Stimulated activated CD4-positive, alpha-beta T cell treated with anti-CD3 and anti-CD28 coated beads, Interleukin-1b, Interleukin-23, amount 100 ng/mL, for 4 hours (primary cell): ENCODE results near the gene TNFRSF21.
A peak's percentile ranks its signal among the peaks of the same experiment; 100 is the strongest.
"Not testable (repeated sequence)": the region's sequence is repeated elsewhere in the genome, so short reads cannot be mapped to it uniquely, and the experiment has no call there.

Experiments
- DNase-seq, 2 donors: peaks; one replicate each; pipeline ENCODE4 v3.0.0-alpha.2; 2020; ENCODE audit warnings: low read depth in 2 of 2

TNFRSF21 gene, protein sequence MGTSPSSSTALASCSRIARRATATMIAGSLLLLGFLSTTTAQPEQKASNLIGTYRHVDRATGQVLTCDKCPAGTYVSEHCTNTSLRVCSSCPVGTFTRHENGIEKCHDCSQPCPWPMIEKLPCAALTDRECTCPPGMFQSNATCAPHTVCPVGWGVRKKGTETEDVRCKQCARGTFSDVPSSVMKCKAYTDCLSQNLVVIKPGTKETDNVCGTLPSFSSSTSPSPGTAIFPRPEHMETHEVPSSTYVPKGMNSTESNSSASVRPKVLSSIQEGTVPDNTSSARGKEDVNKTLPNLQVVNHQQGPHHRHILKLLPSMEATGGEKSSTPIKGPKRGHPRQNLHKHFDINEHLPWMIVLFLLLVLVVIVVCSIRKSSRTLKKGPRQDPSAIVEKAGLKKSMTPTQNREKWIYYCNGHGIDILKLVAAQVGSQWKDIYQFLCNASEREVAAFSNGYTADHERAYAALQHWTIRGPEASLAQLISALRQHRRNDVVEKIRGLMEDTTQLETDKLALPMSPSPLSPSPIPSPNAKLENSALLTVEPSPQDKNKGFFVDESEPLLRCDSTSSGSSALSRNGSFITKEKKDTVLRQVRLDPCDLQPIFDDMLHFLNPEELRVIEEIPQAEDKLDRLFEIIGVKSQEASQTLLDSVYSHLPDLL

DNA sequence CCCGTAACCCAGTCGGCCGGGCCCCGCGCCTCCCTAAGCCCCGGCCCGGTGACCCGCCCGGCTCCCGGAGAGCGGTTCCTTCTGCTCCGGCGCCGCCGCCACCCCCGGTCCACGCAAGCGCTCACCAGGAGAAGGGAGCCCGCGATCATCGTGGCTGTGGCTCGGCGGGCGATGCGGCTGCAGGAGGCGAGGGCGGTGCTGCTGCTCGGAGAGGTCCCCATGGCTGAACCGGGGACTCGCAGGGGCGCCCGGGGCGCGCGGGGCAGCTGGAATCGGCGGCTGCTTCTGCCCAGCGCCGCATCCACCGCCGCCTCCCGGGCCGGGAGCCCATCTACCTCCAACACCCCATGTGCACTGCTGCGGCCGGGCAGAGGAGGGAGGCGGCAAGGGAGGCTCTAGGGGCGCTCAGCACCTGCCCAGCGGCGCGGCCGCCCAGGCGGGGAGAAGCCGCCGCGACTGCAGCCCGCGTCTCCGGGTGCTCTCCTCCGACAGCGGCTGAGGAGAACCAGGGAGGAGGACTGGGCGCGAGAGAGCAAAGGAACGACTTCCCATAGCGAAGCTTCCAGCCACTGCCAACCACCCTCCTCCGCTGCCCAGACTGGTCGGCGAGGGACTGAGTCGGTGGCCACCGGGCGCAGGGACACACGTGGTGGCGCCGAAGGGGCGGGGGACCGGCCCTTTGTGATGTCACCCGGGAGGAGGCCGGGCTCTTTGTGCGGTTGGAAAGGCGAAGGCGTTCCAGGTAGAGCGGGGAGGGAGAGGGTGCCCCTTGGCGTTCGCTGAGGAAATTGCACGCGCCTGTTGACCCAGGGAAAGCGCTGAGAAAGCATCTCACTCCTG, at the start of gene TNFRSF21:
TSS of gene TNFRSF21 (minus strand) at position 615 of the 840 bp plus-strand sequence. CDS start at position 221, 394 bp downstream.
- peak; percentile 64 to 72 for DNase-seq

DNA sequence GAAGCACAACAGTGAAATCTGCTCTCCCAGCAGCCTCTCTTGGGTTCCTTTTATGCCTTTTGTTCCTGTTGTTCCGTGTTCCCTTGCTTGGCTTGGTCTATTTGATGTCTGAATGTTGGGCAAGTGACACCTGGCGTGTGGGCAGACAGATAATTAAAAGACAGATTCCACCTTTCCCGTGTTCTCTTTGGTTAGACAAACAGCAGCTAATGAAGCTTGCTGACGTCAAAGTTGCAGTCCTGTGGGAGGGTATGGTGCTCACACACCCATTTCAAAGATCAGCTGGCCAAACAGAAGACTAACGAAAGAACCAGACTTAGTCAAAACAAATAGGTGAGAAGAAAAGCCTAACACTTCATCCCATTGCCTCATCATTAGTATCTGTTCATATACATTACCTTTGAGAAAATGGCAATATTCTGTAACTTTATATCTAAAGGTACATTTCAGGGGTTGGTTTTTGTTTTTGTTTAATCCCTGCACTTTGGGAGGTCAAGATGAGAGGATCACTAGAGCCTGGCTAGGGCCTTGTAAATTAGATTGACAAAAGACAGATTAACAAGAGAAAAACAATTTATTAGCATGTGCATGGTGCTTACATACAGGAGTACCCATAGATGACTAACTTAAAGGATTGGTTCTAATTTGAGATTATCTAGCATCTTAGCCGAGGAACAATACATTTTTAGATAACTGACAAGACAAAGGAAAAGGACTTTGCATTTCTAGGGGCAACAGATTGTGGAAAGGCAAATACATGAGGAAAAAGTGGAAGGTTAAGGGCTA, 48.9 kb upstream of the TNFRSF21 start:
- no peak for DNase-seq

DNA sequence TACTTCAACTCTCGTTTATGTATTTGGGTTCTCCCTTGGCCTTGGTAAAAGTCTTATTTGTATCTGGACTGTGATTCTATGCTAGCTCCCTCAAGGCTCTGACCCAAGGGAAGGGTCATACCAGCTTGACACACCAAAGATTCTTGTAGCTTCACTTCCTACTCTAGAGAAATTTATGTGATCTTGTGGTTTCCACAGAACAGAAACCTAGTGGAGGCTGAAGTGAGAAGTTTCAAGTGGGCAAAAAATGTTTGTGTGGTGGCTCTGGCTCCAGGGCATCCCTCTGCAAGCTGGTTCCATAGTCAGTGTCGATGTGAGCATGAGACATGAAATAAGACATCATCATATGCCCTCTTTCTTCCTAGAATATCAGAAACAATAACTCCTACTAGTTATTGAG, 48.1 kb upstream of the TNFRSF21 start:
- no peak for DNase-seq

DNA sequence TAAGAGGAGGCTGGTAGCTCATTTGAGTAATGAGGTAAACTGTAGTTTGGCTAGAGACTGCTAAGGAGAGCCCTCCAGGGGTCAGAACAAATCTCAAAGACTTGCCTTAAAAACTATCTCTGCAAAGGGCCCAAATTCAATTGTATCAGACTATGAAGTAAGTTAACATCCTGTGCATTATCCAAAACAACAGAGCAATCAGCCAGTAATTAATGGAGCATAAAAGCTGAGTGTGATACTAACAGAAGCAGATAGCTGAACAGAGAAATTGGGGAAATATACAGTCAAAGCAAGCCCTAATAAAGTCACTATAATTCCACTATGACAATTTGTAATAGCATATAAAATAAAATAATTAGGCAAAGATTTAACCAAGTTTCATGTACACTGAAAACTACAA, 45.8 kb upstream of the TNFRSF21 start:
- DNase-seq: no peak

DNA sequence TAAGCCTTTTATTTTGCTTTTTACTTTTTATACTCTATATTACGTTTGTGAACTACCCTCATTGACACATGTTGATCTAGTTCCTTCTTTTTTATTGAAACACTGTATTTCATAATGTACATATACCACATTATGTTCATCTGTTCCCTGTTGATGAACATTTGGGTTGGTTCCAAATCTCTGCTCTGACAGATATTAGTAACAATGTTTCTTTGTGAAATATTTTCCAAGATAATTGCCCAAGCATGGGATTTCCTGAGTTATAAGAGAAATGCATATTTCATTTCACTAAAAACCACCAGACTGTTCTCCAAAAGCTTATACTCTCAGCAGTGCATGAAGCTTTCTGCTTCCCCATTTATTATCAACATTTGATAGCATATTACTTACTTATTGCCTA, 44.2 kb upstream of the TNFRSF21 start:
- DNase-seq: no peak

DNA sequence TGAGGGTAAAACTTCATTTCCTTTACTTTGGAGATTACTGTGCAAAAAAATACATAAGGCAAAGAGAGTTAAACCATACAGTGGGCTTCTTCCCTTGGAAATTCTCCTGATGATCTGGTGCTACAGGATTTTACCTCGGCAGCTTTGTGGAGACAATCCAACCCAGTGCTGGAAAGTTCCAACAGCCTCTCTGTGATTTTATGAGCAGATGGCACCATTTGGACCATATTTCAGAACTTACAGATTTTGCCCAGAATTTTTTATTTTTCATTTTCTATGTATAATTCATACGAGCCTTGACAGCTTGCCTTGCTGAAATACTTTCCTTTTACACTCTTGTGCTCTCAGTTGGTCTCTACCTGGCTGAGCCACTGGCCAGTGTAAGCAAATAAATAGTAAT, 43.3 kb upstream of the TNFRSF21 start:
- DNase-seq: no peak

DNA sequence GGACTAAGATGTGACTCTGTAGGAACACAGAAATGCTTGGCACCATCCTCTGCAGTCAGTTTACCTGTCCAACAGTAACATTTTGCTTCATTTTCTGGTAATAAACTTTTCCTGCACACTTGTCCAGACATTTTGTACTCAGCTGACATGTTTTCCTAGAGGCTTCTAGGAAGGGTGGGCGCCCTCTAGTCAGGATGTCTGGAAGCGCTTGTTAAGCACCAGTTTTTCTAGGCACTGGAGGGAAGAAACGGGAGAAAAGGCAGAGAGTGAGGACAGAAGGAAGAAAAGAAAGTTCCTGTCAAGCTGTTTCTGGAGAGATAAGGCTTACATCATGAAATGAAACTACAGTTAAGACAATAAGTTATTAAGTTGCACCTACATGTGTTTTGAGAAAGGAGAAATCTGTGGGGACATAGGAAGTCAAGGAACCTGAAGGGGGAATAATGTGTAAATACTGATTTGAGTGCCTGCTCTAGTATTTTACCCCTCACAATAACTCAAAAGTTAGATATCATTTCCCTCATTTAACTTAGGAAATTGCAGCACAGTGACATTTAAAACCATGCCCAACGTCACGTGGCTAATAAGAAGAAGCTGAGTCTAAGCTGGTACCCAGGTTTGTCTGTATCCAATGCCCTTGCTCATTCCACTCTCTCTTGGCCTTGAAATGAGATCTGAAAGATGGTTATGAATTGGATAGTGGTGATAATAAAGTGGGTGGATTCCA, 42.7 kb upstream of the TNFRSF21 start:
- no peak for DNase-seq

DNA sequence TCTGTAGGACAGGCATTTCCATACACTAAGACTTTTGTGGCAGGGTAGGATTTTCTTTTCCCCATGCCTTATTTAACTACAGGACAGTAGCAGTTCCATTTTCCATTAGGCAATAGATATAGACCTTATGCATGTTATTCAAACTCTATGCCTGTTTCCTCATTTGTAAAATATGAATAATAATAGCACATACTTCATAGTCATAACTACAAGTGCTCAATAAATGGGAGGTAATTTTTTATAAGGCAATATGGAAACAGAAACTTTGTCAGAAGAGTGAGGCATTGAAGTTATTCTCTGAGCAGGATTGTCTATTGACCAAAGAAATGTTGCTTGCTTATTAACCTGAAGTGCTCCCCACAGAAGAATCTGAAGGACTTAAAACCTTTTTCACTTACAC, 41.9 kb upstream of the TNFRSF21 start:
- no peak for DNase-seq

DNA sequence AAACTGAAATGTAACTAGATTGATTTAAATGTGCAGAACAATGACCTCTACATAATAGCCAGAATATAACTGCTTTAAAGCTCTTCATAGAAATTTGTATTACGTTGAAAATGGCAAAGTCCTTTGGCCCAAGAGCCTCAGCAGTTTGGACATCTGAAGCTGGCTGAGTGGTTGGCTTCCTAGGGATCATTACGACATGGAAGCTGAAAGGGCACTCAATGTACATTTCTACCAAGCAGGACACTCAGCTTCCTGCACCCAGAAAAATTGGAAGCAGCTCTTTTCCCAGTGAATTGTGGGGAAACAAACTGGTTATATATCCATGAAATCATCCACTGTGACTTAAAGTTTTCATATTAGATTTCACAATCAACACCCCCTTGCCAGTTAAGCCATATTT, 40.2 kb upstream of the TNFRSF21 start:
- DNase-seq: no peak

DNA sequence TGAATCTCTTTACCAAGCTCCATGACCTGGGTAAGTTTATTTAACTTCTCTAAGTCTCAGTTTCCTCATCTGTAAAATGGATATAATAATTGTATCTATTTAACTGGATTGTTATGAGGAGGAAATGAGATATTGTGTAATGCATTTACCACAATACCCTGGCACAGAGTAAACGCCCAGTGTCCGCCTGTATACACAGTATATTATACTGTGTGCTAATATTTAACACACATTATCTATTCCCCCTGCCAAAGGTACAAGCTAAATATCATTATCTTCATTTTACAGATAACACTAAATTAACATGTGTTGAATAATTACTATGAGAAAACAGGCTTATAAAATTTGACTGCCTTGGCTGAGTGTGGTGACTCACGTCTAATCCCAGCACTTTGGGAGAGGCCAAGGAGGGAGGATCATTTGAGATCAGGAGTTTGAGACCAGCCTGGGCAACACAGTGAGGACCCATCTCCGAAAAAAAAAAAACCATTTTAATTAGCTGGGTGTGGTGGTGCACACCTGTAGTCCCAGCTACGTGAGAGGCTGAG, 38.7 kb upstream of the TNFRSF21 start:
- no peak for DNase-seq

DNA sequence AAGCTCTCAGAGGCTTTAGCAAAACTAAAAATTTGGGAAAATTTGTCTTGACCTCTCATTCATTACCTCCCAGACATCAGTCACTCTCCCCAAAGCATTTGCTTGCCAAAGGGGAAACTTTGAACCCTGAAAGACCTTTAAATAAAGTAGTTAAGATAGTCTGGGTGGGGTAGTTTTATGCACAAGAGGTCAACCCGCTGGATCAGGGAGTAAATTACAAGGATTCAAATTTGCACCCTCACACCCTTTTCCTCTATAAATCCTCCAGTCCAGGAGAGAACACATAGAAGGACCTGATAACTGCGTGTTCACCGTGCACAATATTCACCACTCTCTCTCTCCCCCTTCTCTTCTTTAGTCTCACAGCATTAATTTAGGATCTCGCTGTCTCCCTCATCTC, 36.1 kb upstream of the TNFRSF21 start:
- DNase-seq: no peak

DNA sequence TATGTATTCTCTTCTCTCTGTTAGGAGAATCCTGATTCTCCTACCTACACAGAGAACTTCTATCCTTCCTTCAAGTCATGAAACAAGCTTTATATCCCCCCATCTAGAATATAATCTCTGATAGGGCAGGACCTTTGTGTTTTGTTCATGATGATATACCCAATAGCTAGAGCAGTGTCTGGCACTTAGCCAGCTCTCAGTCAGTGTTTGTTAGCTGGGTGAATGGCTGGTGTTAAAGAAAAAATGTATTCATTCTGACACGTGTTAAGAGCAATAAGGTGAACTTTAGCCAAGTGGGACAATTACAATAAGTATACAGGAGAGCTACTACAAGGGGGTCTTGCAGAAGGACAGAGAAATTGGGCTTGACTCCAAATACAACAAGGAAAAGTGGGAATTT, 34.3 kb upstream of the TNFRSF21 start:
- DNase-seq: no peak

DNA sequence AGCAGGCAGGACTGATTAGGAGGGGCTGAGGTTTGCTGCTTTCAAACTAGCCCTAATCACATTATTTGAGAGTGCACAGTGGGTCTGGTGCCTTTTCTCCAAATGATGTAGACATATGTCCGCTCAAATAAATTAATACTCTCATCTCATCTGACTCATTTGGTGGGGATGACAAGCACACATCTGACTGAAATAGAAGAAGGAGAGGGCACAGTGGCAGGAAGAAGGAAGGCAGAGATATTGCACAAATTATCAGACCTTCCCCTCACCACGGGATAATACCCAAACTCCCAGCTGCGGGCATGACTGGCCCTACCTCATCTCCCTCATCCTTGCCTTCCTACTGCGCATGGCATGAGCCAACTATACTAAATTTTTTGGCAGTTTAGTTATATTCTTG, 33.9 kb upstream of the TNFRSF21 start:
- no peak for DNase-seq

DNA sequence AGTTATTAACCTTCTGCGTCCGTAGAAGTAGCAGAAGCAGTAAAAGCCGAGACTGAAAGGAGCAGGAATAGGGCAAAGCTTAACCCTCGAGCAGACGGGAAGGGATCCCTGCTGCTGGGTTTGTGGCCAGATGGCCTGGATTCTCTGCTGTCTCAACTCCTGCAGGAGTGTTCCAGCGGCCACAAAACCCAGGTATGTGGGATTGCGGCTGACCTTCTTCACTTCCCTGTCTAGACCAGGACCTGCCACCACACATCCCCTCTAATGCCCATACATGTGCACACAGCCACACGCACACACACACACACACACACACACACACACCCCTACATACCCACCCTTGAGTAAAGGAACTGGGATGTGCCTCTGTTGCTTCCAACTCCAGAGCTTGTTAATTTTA, 33.1 kb upstream of the TNFRSF21 start:
- no peak for DNase-seq

DNA sequence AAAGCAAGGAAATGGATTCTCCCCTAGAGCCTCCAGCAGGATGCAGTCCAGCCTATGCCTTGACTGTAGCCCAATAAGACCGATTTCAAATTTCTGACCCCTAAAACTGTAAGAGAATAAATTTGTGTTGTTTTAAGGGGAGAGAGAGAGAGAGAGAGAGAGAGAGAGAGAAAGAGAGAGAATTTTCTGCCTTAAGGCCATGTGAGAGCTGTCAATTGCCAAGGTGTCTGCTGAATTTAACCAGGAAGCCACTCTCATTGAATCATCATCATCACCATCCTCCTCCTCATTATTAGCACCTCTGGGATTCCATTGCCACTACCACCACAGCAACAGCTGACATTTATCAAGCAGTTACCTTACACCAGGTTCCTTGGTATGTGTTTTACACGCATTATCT, 27.8 kb upstream of the TNFRSF21 start:
- DNase-seq: no peak

DNA sequence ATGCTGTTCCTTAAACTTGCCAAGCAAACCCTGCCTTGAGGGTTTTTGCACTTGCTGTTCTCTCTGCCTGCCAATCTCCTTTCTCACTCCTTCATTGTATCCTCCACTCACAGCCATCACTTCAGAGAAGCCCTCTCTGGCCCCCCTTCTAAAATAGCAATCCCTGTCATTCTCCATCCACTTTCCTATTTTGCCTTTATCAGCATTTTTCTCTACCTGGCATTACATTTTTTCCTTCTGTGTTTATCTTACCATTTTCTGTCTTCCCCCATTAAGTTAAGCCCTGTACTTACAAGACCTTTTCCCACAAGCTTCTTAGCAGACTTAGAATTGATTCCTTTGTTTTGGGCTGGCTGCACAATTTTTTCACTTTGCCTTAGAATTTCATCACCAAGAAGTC, 26.6 kb upstream of the TNFRSF21 start:
- no peak for DNase-seq

DNA sequence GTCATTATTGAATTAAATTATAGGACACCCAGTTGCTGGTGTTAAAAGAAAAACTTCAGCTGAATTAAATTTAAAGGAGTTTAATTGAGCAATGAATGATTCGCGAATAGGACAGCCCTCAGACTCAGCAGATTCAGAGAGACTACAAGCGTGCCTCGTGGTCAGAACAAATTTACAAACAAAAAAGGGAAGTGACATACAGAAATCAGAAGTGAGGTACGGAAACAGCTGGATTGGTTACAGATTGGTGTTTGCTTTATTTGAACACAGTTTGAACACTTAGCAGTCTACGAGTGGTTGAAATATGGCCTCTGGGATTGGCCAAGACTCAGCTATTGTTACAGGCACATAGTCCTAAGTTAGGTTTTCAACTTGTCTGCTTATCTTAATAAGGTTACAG, 25.8 kb upstream of the TNFRSF21 start:
- DNase-seq: no peak

DNA sequence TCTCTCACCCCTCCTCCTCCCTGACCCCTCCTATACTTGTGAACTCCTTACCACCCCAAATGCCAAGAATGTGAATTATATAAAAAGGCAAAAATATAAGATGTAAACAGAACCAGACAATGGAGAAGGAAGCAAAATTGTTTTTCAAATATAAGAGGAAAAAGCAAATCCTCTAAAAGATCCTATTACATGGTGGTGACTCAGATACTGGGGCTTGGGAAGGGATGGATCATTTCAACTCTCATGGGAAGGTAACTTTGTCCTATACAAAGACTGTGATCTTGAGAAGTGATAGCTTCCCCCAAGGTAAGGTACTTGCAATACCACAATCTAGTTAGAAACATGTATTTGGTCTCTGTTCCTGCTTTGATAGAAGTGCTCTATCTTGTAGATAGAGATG, 24.6 kb upstream of the TNFRSF21 start:
- DNase-seq: no peak

DNA sequence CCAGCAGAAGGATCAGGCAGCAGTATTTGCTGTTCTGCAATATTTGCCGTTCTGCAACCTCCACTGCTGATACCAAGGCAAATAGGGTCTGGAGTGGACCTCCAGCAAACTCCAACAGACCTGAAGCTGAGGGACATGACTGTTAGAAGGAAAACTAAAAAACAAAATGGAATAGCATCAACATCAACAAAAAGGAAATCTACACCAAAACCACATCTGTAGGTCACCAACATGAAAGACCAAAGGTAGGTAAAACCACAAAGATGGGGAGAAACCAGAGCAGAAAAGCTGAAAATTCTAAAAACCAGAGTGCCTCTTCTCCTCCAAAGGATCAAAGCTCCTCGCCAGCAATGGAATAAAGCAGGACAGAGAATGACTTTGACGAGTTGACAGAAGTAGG, 18.9 kb upstream of the TNFRSF21 start:
- not testable (repeated sequence) for DNase-seq

DNA sequence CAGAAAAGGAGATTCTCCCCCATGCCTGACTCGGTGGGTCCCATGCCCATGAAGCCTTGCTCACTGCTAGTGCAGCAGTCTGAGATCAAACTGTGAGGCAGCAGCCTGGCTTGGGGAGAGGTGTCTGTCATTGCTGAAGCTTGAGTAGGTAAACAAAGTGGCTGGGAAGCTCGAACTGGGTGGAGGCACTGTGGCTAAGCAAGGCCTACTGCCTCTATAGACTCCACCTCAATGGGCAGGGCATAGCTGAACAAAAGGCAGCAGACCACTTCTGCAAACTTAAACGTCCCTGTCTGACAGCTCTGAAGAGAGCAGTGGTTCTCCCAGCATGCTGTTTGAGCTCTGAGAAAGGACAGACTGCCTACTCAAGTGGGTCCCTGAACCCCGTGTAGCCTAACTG, 18.4 kb upstream of the TNFRSF21 start:
- not testable (repeated sequence) for DNase-seq

DNA sequence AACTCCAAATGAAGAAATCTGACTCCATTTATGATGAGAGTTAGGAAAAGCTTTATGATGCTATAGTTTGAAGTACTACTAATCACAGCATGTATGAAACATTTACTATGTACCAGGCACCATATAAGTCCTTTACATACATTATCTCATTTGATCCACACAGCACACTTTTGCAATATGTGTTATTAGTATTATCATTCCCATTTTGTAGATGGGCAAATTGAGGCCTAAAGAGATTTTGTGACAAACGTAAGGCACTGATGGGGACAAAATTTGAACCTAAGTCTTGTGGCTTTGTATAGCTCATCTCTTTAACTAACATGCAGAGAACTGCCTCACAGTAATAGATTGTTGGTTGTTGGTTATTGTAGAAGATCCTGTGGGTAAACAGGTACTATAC, 14.2 kb upstream of the TNFRSF21 start:
- no peak for DNase-seq
